AG09309 (cell line): ENCODE data around the gene EPAS1.

ENCODE experiments used
- DNase-seq: peaks from one replicate; pipeline ENCODE4 v3.0.0-alpha.2; 2010; ENCODE audit warnings: low read depth
- H3K4me3 ChIP-seq: 2 replicates; pipeline ENCODE4 v1.5.1; 2011; ENCODE audit warnings: mild to moderate bottlenecking, low read depth, low read length, moderate library complexity; ENCODE audit not compliant: control insufficient read depth
- CTCF ChIP-seq: IDR thresholded peaks from 2 replicates; pipeline ENCODE4 v1.5.1; 2011; ENCODE audit warnings: mild to moderate bottlenecking, low read depth, low read length, inconsistent platforms; ENCODE audit not compliant: insufficient read depth, control insufficient read depth; ENCODE audit errors: missing control alignments

Gene EPAS1

GRCh38 chr2:46384457-46384815 lies 87.2 kb downstream of the EPAS1 start:
- no peak for TF ChIP-seq CTCF

GRCh38 chr2:46385786-46386577 lies 88.8 kb downstream of the EPAS1 start:
- DNase-seq = peak; percentile 69
- H3K4me3 ChIP-seq = no peak overlapping the region
- no peak for TF ChIP-seq CTCF

More at GRCh38 chr2:46384457-46384815, 87.2 kb downstream of the EPAS1 start:
- no peak for DNase-seq
- H3K4me3 ChIP-seq = no peak overlapping the region

- TF ChIP-seq CTCF = no peak
- no peak overlapping the region for H3K4me3 ChIP-seq
- DNase-seq = no peak
These were observed 89.6 kb downstream of the EPAS1 start for GRCh38 chr2:46386763-46387162.

DNA sequence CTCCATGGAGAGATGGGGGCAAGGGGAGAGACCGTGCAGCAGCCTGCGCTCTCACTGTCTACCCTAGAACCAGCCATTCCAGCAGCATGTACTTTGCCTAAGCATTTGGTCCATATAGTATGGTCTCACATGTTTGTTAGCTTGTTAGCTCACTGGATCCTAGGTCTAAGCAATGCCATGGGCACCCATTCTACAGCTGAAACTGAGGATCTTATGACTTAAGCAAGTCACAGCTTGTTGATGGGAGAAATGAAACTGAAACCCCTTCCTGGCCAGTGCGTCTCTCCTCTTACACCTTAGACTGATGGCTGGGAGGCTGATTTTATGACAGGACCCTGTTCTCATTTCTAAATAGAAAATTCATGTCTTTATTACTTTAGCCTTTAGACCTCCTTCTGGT lies 90.1 kb downstream of the EPAS1 start:
- no peak for DNase-seq
- TF ChIP-seq CTCF = no peak
- no peak overlapping the region for H3K4me3 ChIP-seq

- no peak for DNase-seq
- no peak for TF ChIP-seq CTCF
- H3K4me3 ChIP-seq = no peak overlapping the region
These were observed 90.8 kb downstream of the EPAS1 start for GRCh38 chr2:46387886-46388515.

GRCh38 chr2:46388881-46389280 lies 91.7 kb downstream of the EPAS1 start:
- no peak overlapping the region for H3K4me3 ChIP-seq
- no peak for TF ChIP-seq CTCF
- DNase-seq = no peak
